H1 (cell line): ENCODE results near the gene PTRH1. TPM values are rescaled to one million over a fixed set of nuclear protein-coding genes. Genes with fewer than 3 reads are reported as not detected.

Experiments used
- CTCF ChIA-PET: fragments of 300-600 bp; sonication (Branson Sonifier 250); formaldehyde crosslinking; loops from one replicate; lab custom pipeline; 2021; ENCODE audit not compliant: partially characterized antibody; lab: Charles Lee
- POLR2A ChIA-PET: fragments of 300-600 bp; sonication (Branson Sonifier 250); formaldehyde crosslinking; loops from one replicate; lab custom pipeline; 2021; ENCODE audit warnings: inconsistent platforms; ENCODE audit not compliant: partially characterized antibody; lab: Charles Lee
- DNase-seq, 2 experiments: peaks; one replicate each; pipeline versions ENCODE4 v3.0.0 to v3.0.0-alpha.2; 2010 to 2022; ENCODE audit warnings: low spot score in 2 of 2, low read depth in 1 of 2, mixed read lengths in 1 of 2
- FAIRE-seq: peaks from 2 replicates; lab custom pipeline; 2011; peaks lifted over from hg19 to GRCh38; lab: Jason Lieb, UNC
- H2AFZ ChIP-seq: 2 replicates; pipeline ENCODE4 v1.8.1; 2012; ENCODE audit warnings: low read length, inconsistent platforms
- H2AK5ac ChIP-seq: 2 replicates; pipeline ENCODE4 v1.6.1; 2013; ENCODE audit warnings: low read depth, low read length
- H2BK120ac ChIP-seq: replicated peaks from 2 replicates; pipeline ENCODE3; 2013; ENCODE audit warnings: low read depth, low read length, inconsistent platforms
- H2BK12ac ChIP-seq: 2 replicates; pipeline ENCODE4 v1.6.1; 2013; ENCODE audit warnings: low read depth, low read length
- H2BK15ac ChIP-seq: 2 replicates; pipeline ENCODE4 v1.6.1; 2013; ENCODE audit warnings: low read length
- H2BK20ac ChIP-seq: 2 replicates; pipeline ENCODE4 v1.6.1; 2013; ENCODE audit warnings: low read length
- H2BK5ac ChIP-seq: 2 replicates; pipeline ENCODE4 v1.6.1; 2013; ENCODE audit warnings: low read depth, low read length
- H3K14ac ChIP-seq: 2 replicates; pipeline ENCODE4 v1.6.1; 2013; ENCODE audit warnings: inconsistent platforms; ENCODE audit not compliant: insufficient read length
- H3K18ac ChIP-seq: 2 replicates; pipeline ENCODE4 v1.6.1; 2013; ENCODE audit warnings: low read length; ENCODE audit errors: extremely low read depth
- H3K23ac ChIP-seq: 2 replicates; pipeline ENCODE4 v1.6.1; 2013; ENCODE audit warnings: inconsistent platforms; ENCODE audit not compliant: insufficient read length
- H3K23me2 ChIP-seq: 2 replicates; pipeline ENCODE4 v1.6.1; 2013; ENCODE audit warnings: low read depth, low read length
- H3K27ac ChIP-seq: 2 replicates; pipeline ENCODE4 v1.6.1; 2011; ENCODE audit warnings: low read depth, low read length, inconsistent platforms
- H3K27me3 ChIP-seq, 4 experiments: replicated peaks in 1 of 4; 1 replicate in 1 of 4; 2 replicates in 3 of 4; pipeline versions ENCODE4 v1.6.1 to v1.8.1; 2011 to 2013; ENCODE audit warnings: low read length in 3 of 4, mild to moderate bottlenecking in 3 of 4, inconsistent platforms in 2 of 4, mixed read lengths in 2 of 4, moderate library complexity in 1 of 4; ENCODE audit not compliant: control insufficient read depth in 3 of 4, insufficient read depth in 3 of 4; ENCODE audit errors: extremely low read depth in 1 of 4
- H3K36me3 ChIP-seq, 4 experiments: 2 replicates each; pipeline versions ENCODE4 v1.6.1 to v1.8.1; 2011 to 2013; ENCODE audit warnings: mild to moderate bottlenecking in 4 of 4, low read length in 3 of 4, moderate library complexity in 2 of 4, control low read depth in 1 of 4, inconsistent platforms in 1 of 4; ENCODE audit not compliant: insufficient read depth in 4 of 4, control insufficient read depth in 2 of 4
- H3K4ac ChIP-seq: replicated peaks from 2 replicates; pipeline ENCODE3; 2013; ENCODE audit warnings: low read length, low read depth, mixed read lengths, inconsistent platforms; ENCODE audit not compliant: insufficient read length
- H3K4me1 ChIP-seq, 4 experiments: replicated peaks in 1 of 4; 1 replicate in 1 of 4; 2 replicates in 3 of 4; pipeline versions ENCODE4 v1.6.1 to v1.8.1; 2011 to 2013; ENCODE audit warnings: low read length in 3 of 4, inconsistent platforms in 2 of 4, mixed read lengths in 1 of 4; ENCODE audit not compliant: insufficient read depth in 4 of 4, control insufficient read depth in 3 of 4
- H3K4me2 ChIP-seq, 2 experiments: 2 replicates each; pipeline versions ENCODE4 v1.6.1 to v1.8.1; 2011 to 2013; ENCODE audit warnings: low read depth in 2 of 2, low read length in 2 of 2, control low read depth in 1 of 2, inconsistent platforms in 1 of 2, mild to moderate bottlenecking in 1 of 2; ENCODE audit not compliant: insufficient read depth in 1 of 2
- H3K4me3 ChIP-seq, 4 experiments: fragments of 200-600, 300-600 bp in 1 of 4; sonication (generic), shearing (Covaris generic), sonication (Bioruptor Twin) in 1 of 4; 2 replicates each; pipeline versions ENCODE4 v1.5.1 to v1.8.1; 2011 to 2016; ENCODE audit warnings: low read length in 4 of 4, low read depth in 3 of 4, control low read depth in 2 of 4, inconsistent platforms in 2 of 4, mild to moderate bottlenecking in 2 of 4, mixed read lengths in 1 of 4, moderate library complexity in 1 of 4; ENCODE audit not compliant: insufficient read depth in 2 of 4; ENCODE audit errors: extremely low read depth in 1 of 4
- H3K56ac ChIP-seq: replicated peaks from 2 replicates; pipeline ENCODE3; 2013; ENCODE audit warnings: low read depth, mild to moderate bottlenecking, mixed read lengths, low read length, inconsistent platforms; ENCODE audit not compliant: insufficient read length
- H3K79me1 ChIP-seq: 2 replicates; pipeline ENCODE4 v1.6.1; 2013; ENCODE audit warnings: low read depth, low read length, control low read depth
- H3K79me2 ChIP-seq, 2 experiments: 2 replicates each; pipeline versions ENCODE4 v1.6.1 to v1.8.1; 2012 to 2013; ENCODE audit warnings: low read length in 2 of 2, mild to moderate bottlenecking in 2 of 2, inconsistent platforms in 1 of 2; ENCODE audit not compliant: insufficient read depth in 2 of 2, control insufficient read depth in 1 of 2
- H3K9ac ChIP-seq, 4 experiments: replicated peaks in 1 of 4; 1 replicate in 1 of 4; 2 replicates in 3 of 4; pipeline versions ENCODE4 v1.6.1 to v1.8.1; 2011 to 2013; ENCODE audit warnings: low read depth in 3 of 4, low read length in 3 of 4, control low read depth in 2 of 4, mild to moderate bottlenecking in 2 of 4, moderate library complexity in 2 of 4, inconsistent platforms in 1 of 4; ENCODE audit errors: extremely low read depth in 1 of 4
- H3K9me3 ChIP-seq, 2 experiments: 2 replicates each; pipeline versions ENCODE4 v1.6.1 to v1.8.1; 2012 to 2013; ENCODE audit warnings: mild to moderate bottlenecking in 2 of 2, moderate library complexity in 2 of 2, control low read depth in 1 of 2, inconsistent platforms in 1 of 2, low read depth in 1 of 2, low read length in 1 of 2, mixed read lengths in 1 of 2; ENCODE audit not compliant: insufficient read depth in 2 of 2
- H4K20me1 ChIP-seq, 2 experiments: replicated peaks in 1 of 2; 2 replicates each; pipeline versions ENCODE3 to v1.8.1; 2011 to 2013; ENCODE audit warnings: inconsistent platforms in 2 of 2, low read length in 2 of 2, mild to moderate bottlenecking in 1 of 2; ENCODE audit not compliant: insufficient read depth in 2 of 2, control insufficient read depth in 1 of 2
- H4K5ac ChIP-seq: 2 replicates; pipeline ENCODE4 v1.6.1; 2013; ENCODE audit warnings: low read length, low read depth, mixed read lengths, inconsistent platforms; ENCODE audit not compliant: insufficient read length
- H4K8ac ChIP-seq: 2 replicates; pipeline ENCODE4 v1.8.0; 2013; ENCODE audit warnings: mild to moderate bottlenecking, moderate library complexity, low read length, inconsistent platforms; ENCODE audit not compliant: insufficient read depth; ENCODE audit errors: extremely low read depth
- H4K91ac ChIP-seq: replicated peaks from 2 replicates; pipeline ENCODE3; 2013; ENCODE audit warnings: low read length, mixed read lengths, inconsistent platforms; ENCODE audit not compliant: insufficient read length
- ATF2 ChIP-seq: IDR thresholded peaks from 2 replicates; pipeline ENCODE4 v1.6.1; 2012; ENCODE audit warnings: low read length, inconsistent platforms
- CHD1 ChIP-seq: IDR thresholded peaks from 2 replicates; pipeline ENCODE4 v1.6.1; 2012; ENCODE audit warnings: low read depth, low read length, improper control_type of control experiment
- CHD2 ChIP-seq: IDR thresholded peaks from 2 replicates; pipeline ENCODE4 v1.6.1; 2012; ENCODE audit warnings: low read length, improper control_type of control experiment
- CREB1 ChIP-seq: IDR thresholded peaks from 2 replicates; pipeline ENCODE4 v1.6.1; 2012; ENCODE audit warnings: inconsistent platforms
- KDM1A ChIP-seq: fragments of 200-600, 300-600 bp; sonication (generic); IDR thresholded peaks from 2 replicates; pipeline ENCODE4 v1.7.1; 2016; ENCODE audit warnings: mild to moderate bottlenecking, low read length, borderline replicate concordance
- KDM5A ChIP-seq: fragments of 200-600 bp; IDR thresholded peaks from 2 replicates; pipeline ENCODE4 v1.7.1; 2012; ENCODE audit warnings: mild to moderate bottlenecking, low read length, inconsistent platforms, mixed read lengths
- RBBP5 ChIP-seq: IDR thresholded peaks from 2 replicates; pipeline ENCODE4 v1.7.1; 2012; ENCODE audit warnings: low read depth, mild to moderate bottlenecking, inconsistent platforms, low read length, moderate library complexity, borderline replicate concordance
- USF2 ChIP-seq: IDR thresholded peaks from 2 replicates; pipeline ENCODE4 v1.6.1; 2011; ENCODE audit warnings: low read length, improper control_type of control experiment
- ZNF274 ChIP-seq: IDR thresholded peaks from 2 replicates; pipeline ENCODE4 v1.7.0; 2012; ENCODE audit warnings: low read length, borderline replicate concordance; ENCODE audit errors: extremely low read depth
- WGBS, 2 experiments: shearing (Covaris generic) in 1 of 2; methylation state at CpG; one replicate each; pipeline versions ENCODE4 v1.1.6 to v1.1.7; 2013 to 2015; ENCODE audit warnings: low lambda C conversion rate in 2 of 2, mixed read lengths in 2 of 2, inconsistent platforms in 1 of 2, low coverage in 1 of 2, missing lambda C conversion rate in 1 of 2; ENCODE audit not compliant: insufficient replicate concordance in 2 of 2, insufficient coverage in 1 of 2, insufficient read length in 1 of 2; ENCODE audit errors: extremely low coverage in 1 of 2, missing lambda C conversion rate in 1 of 2; 5-methylcytosine and 5-hydroxymethylcytosine counted together
- polyA plus RNA-seq, 7 experiments: library from polyadenylated mRNA; depleted of rRNA in 3 of 7; stranded (reverse) in 5 of 7; unstranded in 2 of 7; fragments of >200 nt in 5 of 7; fragments of 200-250 nt in 2 of 7; gene quantifications; 1 replicate in 5 of 7; 2 replicates in 1 of 7; 4 replicates in 1 of 7; pipeline versions ENCODE4 v1.2.1 to v1.2.3, GENCODE V29; 2011 to 2013; ENCODE audit warnings: missing spikeins in 2 of 7, mixed read lengths in 2 of 7
- total RNA-seq: library from RNA; stranded (reverse); fragmentation: NEBNext Ultra II Directional; extraction: Animal tissue kit (Norgen Biotek cat#: 25700); gene quantifications from 2 replicates; pipeline ENCODE4 v1.2.1, GENCODE V29; 2021

The PTRH1 gene
- total and polyA plus RNA-seq, 2 of the 8 experiments (the other 6 are each of a cell fraction or from before 2014, with no cell fraction given), result 11.1 to 19.8 TPM

GRCh38 chr9:127698985-127699670 is 16.3 kb downstream of the PTRH1 start:
- Histone ChIP-seq H4K5ac (peak overlapping the region; percentile 65), H4K91ac (no peak overlapping the region), H2AK5ac (no peak overlapping the region), H3K36me3 (no peaks in the 10 kb centered on the region; a peak in 1 of 8 replicates), H3K4ac (no peak overlapping the region), H3K27me3 (no peaks in the 10 kb centered on the region; a peak in 2 of 7 replicates), H3K4me2 (peak overlapping the region; percentile 55 to 62), H2BK20ac (no peak overlapping the region), H3K79me1 (no peaks in the 10 kb centered on the region), H3K18ac (no peak overlapping the region), H3K14ac (no peak overlapping the region), H3K56ac (no peak overlapping the region), H3K79me2 (no peaks in the 10 kb centered on the region), H3K9me3 (no peaks in the 10 kb centered on the region), H2BK120ac (no peak overlapping the region), H2BK12ac (no peak overlapping the region), H3K23me2 (0 out of 2 replicates have a peak, but pooled peaks cover 1% of the 10 kb centered on the region), H2AFZ (peak overlapping the region; percentile 70; the same call in 1 of the 2 replicates), H3K9ac (peak overlapping the region in 2 of 4 experiments; percentile 22 to 42; a peak in 3 of 7 replicates), H3K23ac (no peak overlapping the region), H4K8ac (peak overlapping the region; percentile 81; the same call in 1 of the 2 replicates), H2BK5ac (no peak overlapping the region), H2BK15ac (no peak overlapping the region), H3K4me3 (peak overlapping the region; percentile 26 to 59 (median 44)), H3K4me1 (no peaks in the 10 kb centered on the region), H4K20me1 (no peaks in the 10 kb centered on the region), H3K27ac (no peak overlapping the region)
- ChIA-PET CTCF (interaction anchor here (1.0 kb wide), 1 partner anchor 199 kb away, joined by 3 read pairs; no protein-coding TSS in a partner anchor), POLR2A (interaction anchor here (0.9 to 2.0 kb wide), 5 partner anchors 9 to 120 kb away, joined by 3 to 9 read pairs (median 3); partner anchors contain the start of genes PTRH1 and TTC16)
- FAIRE-seq (peak; percentile 57), DNase-seq (peak; percentile 85 to 94)
- 18% methylated on average over 41 of the region's 41 CpGs; no CpG with 5 or more reads in 1 of the 2 experiments for WGBS, 2 experiments
- TF ChIP-seq ZNF274 (no peak), ATF2 (no peak), CREB1 (peak; percentile 63), RBBP5 (no peak), KDM5A (no peak), USF2 (0 out of 2 replicates have a peak, but pooled peaks have one; percentile 28), CHD1 (no peak), CHD2 (peak; percentile 55; the same call in 1 of the 2 replicates), KDM1A (peak; percentile 62; the same call in 1 of the 2 replicates)
